ENCODE measurements around the gene SPECC1. TPM values are rescaled to one million over a fixed set of nuclear protein-coding genes. Genes with fewer than 3 reads are reported as not detected.
A peak's percentile ranks its signal among the peaks of the same experiment; 100 is the strongest.

Gene SPECC1
- polyA plus RNA-seq, 3 donors, result 36.0 to 58.4 (median 50.5) TPM

DNA sequence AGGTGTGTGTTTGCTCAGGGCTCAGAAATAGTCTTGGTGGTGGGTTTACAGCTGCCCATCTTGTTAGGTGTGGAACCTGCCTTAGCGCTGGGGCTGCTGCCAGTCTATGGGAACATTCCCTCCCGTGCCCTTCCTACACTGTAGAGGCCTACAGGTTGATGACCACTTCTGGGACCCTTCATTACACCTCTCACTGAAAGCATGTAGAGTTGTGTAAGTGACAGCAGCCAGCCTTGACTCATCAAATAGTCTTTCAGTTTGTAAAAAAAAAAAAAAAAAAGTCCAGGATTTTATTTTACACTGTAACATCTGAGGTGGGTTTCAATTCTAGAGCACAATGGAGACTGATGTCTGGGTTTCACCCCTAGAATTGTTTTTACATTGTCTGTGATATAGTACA, 193.9 kb downstream of the SPECC1 start:
- H3K79me2 ChIP-seq (ENCODE audit: insufficient read depth, low read length), result peaks cover 51% of the 10 kb centered on the region

DNA sequence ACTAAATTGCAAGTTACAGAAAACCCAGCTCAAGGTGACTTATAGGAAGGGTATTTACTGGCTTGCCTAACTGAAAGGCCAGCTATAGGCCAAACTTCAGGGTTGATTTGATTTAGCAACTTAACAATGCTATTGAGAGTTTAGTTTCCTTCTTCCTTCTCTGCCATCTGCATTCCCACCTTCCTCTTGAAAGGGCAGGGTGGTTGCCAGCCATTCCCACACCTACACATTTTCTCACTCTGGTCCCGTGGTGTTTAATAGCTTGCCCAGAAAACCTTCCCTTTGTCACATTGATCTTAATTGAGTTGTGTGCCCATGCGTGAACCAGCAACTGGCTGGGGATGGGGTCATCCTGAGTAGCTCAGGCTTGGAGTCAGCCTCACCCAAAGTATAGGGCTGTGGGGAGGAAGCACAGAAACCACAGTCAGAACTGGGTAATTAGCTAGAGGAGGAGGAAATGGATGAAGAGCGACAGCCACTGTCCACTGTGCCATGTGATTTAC, 194.7 kb downstream of the SPECC1 start:
- TF ChIP-seq, protein P1, sequence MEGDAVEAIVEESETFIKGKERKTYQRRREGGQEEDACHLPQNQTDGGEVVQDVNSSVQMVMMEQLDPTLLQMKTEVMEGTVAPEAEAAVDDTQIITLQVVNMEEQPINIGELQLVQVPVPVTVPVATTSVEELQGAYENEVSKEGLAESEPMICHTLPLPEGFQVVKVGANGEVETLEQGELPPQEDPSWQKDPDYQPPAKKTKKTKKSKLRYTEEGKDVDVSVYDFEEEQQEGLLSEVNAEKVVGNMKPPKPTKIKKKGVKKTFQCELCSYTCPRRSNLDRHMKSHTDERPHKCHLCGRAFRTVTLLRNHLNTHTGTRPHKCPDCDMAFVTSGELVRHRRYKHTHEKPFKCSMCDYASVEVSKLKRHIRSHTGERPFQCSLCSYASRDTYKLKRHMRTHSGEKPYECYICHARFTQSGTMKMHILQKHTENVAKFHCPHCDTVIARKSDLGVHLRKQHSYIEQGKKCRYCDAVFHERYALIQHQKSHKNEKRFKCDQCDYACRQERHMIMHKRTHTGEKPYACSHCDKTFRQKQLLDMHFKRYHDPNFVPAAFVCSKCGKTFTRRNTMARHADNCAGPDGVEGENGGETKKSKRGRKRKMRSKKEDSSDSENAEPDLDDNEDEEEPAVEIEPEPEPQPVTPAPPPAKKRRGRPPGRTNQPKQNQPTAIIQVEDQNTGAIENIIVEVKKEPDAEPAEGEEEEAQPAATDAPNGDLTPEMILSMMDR (IDR thresholded peaks at IDR 0.05), result no peak
- Mint-ChIP-seq H3K4me1 (peaks cover 16% of the 10 kb centered on the region), H3K27ac (peak overlapping the region; percentile 11 to 74 (median 60)), H3K27me3 (ENCODE audit: low read depth in 3 of 3) (peaks cover 0 to 1% (median 0%) of the 10 kb centered on the region in 3 donors), H3K36me3 (peaks cover 41 to 55% of the 10 kb centered on the region in 2 donors), H3K4me3 (no peak overlapping the region), H3K9me3 (peaks cover 0 to 6% (median under 1%) of the 10 kb centered on the region in 7 donors)
- no peak for DNase-seq
- H3K27ac ChIP-seq (ENCODE audit: low read depth in 1 of 2, low read length in 2 of 2), result peak overlapping the region in 1 of 2 donors; percentile 63
- peaks cover 4 to 7% of the 10 kb centered on the region in 2 donors for H3K4me1 ChIP-seq (ENCODE audit: control insufficient read depth in 1 of 2, insufficient read depth in 2 of 2, low read length in 2 of 2)
- intact Hi-C loops (cut with micrococcal nuclease), result no loop called here
- no peak overlapping the region for H3K4me3 ChIP-seq (replicated peaks in 1 of 3; ENCODE audit: low read depth in 2 of 3, low read length in 3 of 3)
- H3K79me2 ChIP-seq (ENCODE audit: insufficient read depth, low read length), result peaks cover 52% of the 10 kb centered on the region
- no peak overlapping the region for H2AFZ ChIP-seq (ENCODE audit: insufficient read depth, low read depth, low read length, poor library complexity, severe bottlenecking)
- H3K9me3 ChIP-seq (replicated peaks in 1 of 2; ENCODE audit: control insufficient read depth in 1 of 2, insufficient read depth in 1 of 2, low read length in 2 of 2), result peaks cover under 1 to 2% of the 10 kb centered on the region in 2 donors
- 100% methylated on average over 1 of the region's 3 CpGs for WGBS (ENCODE audit: insufficient coverage)
- no peak overlapping the region for H3K4me2 ChIP-seq (replicated peaks; ENCODE audit: extremely low read depth, low read length, poor library complexity, severe bottlenecking)
- H3K9ac ChIP-seq (ENCODE audit: insufficient read depth, low read length, poor library complexity, severe bottlenecking), result no peak overlapping the region
- H4K20me1 ChIP-seq (ENCODE audit: insufficient read depth, low read length), result peaks cover 36% of the 10 kb centered on the region
- peaks cover 34 to 60% of the 10 kb centered on the region in 2 donors for H3K36me3 ChIP-seq (replicated peaks in 1 of 2; ENCODE audit: control insufficient read depth in 1 of 2, insufficient read depth in 2 of 2, low read length in 2 of 2)
- no peaks in the 10 kb centered on the region for H3K27me3 ChIP-seq (ENCODE audit: control insufficient read depth in 2 of 2, insufficient read depth in 2 of 2, low read length in 2 of 2)

More for the DNA sequence above, 193.9 kb downstream of the SPECC1 start:
- WGBS (ENCODE audit: insufficient coverage), result no CpG with 5 or more reads among the region's 2 CpGs
- H3K9me3 Mint-ChIP-seq, result peaks cover 6 to 14% (median 9%) of the 10 kb centered on the region in 7 donors
- H3K4me1 ChIP-seq (ENCODE audit: control insufficient read depth in 1 of 2, insufficient read depth in 2 of 2, low read length in 2 of 2), result peaks cover 4 to 7% of the 10 kb centered on the region in 2 donors
- H3K27me3 ChIP-seq (ENCODE audit: control insufficient read depth in 2 of 2, insufficient read depth in 2 of 2, low read length in 2 of 2), result no peaks in the 10 kb centered on the region
- H3K4me2 ChIP-seq (replicated peaks; ENCODE audit: extremely low read depth, low read length, poor library complexity, severe bottlenecking), result no peak overlapping the region
- no peak overlapping the region for H2AFZ ChIP-seq (ENCODE audit: insufficient read depth, low read depth, low read length, poor library complexity, severe bottlenecking)
- no peak overlapping the region for H3K4me3 ChIP-seq (replicated peaks in 1 of 3; ENCODE audit: low read depth in 2 of 3, low read length in 3 of 3)
- no peak for DNase-seq
- peaks cover 7 to 9% of the 10 kb centered on the region in 2 donors for H3K9me3 ChIP-seq (replicated peaks in 1 of 2; ENCODE audit: control insufficient read depth in 1 of 2, insufficient read depth in 1 of 2, low read length in 2 of 2)
- intact Hi-C loops (cut with micrococcal nuclease), result no loop called here
- peaks cover 0 to 1% (median 0%) of the 10 kb centered on the region in 3 donors for H3K27me3 Mint-ChIP-seq (ENCODE audit: low read depth in 3 of 3)
- peaks cover 18% of the 10 kb centered on the region for H3K4me1 Mint-ChIP-seq
- H3K27ac Mint-ChIP-seq, result peak overlapping the region in 2 of 7 donors; percentile 31 to 67
- peak overlapping the region in 1 of 2 donors; percentile 63 for H3K27ac ChIP-seq (ENCODE audit: low read depth in 1 of 2, low read length in 2 of 2)
- TF ChIP-seq, protein P1 (IDR thresholded peaks at IDR 0.05), result no peak
- no peak overlapping the region for H3K4me3 Mint-ChIP-seq
- H3K36me3 Mint-ChIP-seq, result peaks cover 39 to 53% of the 10 kb centered on the region in 2 donors
- no peak overlapping the region for H3K9ac ChIP-seq (ENCODE audit: insufficient read depth, low read length, poor library complexity, severe bottlenecking)
- peaks cover 36% of the 10 kb centered on the region for H4K20me1 ChIP-seq (ENCODE audit: insufficient read depth, low read length)
- H3K36me3 ChIP-seq (replicated peaks in 1 of 2; ENCODE audit: control insufficient read depth in 1 of 2, insufficient read depth in 2 of 2, low read length in 2 of 2), result peaks cover 27 to 60% of the 10 kb centered on the region in 2 donors
